PC-3 (cell line): ENCODE results near the gene TTF1. TPM values are rescaled to one million over a fixed set of nuclear protein-coding genes. Genes with fewer than 3 reads are reported as not detected.

Experiments
- ATAC-seq: fragments of 200-7000 bp; cut with Tn5 transposase; 2 replicates; pipeline ENCODE4 v1.9.1; 2020; ENCODE audit warnings: mild to moderate bottlenecking, moderate library complexity
- BruUV-seq: library from RNA; stranded (reverse); fragments of 400-500 nt; replicated peaks from 2 replicates; lab custom pipeline; 2021; lab: Mats Ljungman, UMichigan
- CTCF ChIA-PET: fragments of 300-600 bp; sonication (Branson Sonifier 250); formaldehyde crosslinking; loops from one replicate; lab custom pipeline; 2022; ENCODE audit warnings: antibody characterized with exemption; lab: Charles Lee
- POLR2A ChIA-PET: fragments of 300-600 bp; sonication (Branson Sonifier 250); formaldehyde crosslinking; loops from one replicate; lab custom pipeline; 2022; ENCODE audit warnings: antibody characterized with exemption; ENCODE audit not compliant: unreplicated experiment; lab: Charles Lee
- DNase-seq: peaks from one replicate; pipeline ENCODE4 v3.0.0-alpha.2; 2015
- H2AFZ ChIP-seq: fragments of 300-600 bp; sonication (generic); 2 replicates; pipeline ENCODE4 v1.6.0; 2016; ENCODE audit warnings: antibody characterized with exemption, low read length
- H3F3A ChIP-seq: fragments of 300-600 bp; sonication (generic); one replicate; pipeline ENCODE4 v1.6.0; 2017; ENCODE audit warnings: antibody characterized with exemption, low read length, control low read depth, mild to moderate bottlenecking; ENCODE audit not compliant: unreplicated experiment
- H3K27ac ChIP-seq: fragments of 300-600 bp; sonication (generic); 2 replicates; pipeline ENCODE4 v1.5.1; 2016; ENCODE audit warnings: mild to moderate bottlenecking, low read length
- H3K27me3 ChIP-seq: fragments of 300-600 bp; sonication (generic); 2 replicates; pipeline ENCODE4 v1.6.1; 2016; ENCODE audit warnings: low read length, mixed read lengths
- H3K36me3 ChIP-seq: fragments of 300-600 bp; sonication (generic); 2 replicates; pipeline ENCODE4 v1.6.1; 2016; ENCODE audit warnings: low read depth, mixed run types, low read length, mixed read lengths
- H3K4me1 ChIP-seq: fragments of 300-600 bp; sonication (generic); 2 replicates; pipeline ENCODE4 v1.5.1; 2016; ENCODE audit warnings: low read length; ENCODE audit not compliant: insufficient read depth
- H3K4me2 ChIP-seq: fragments of 300-600 bp; sonication (generic); 2 replicates; pipeline ENCODE4 v1.6.0; 2016; ENCODE audit warnings: low read length
- H3K4me3 ChIP-seq: fragments of 300-600 bp; sonication (generic); 2 replicates; pipeline ENCODE4 v1.5.1; 2016; ENCODE audit warnings: mild to moderate bottlenecking, low read length, mixed read lengths
- H3K79me2 ChIP-seq: fragments of 300-600 bp; sonication (generic); 2 replicates; pipeline ENCODE4 v1.6.1; 2017; ENCODE audit warnings: low read length, mixed read lengths
- H3K9ac ChIP-seq: fragments of 300-600 bp; sonication (generic); 2 replicates; pipeline ENCODE4 v1.6.0; 2016; ENCODE audit warnings: mild to moderate bottlenecking, low read length
- H3K9me2 ChIP-seq: fragments of 300-600 bp; sonication (generic); replicated peaks from 2 replicates; pipeline ENCODE4 v1.6.1; 2016; ENCODE audit warnings: mixed run types, low read length, mixed read lengths
- H3K9me3 ChIP-seq: fragments of 300-600 bp; sonication (generic); 2 replicates; pipeline ENCODE4 v1.6.1; 2016; ENCODE audit warnings: low read length, mixed read lengths
- H4K20me1 ChIP-seq: fragments of 300-600 bp; sonication (generic); 2 replicates; pipeline ENCODE4 v1.6.1; 2016; ENCODE audit warnings: low read length, mixed read lengths
- CTCF ChIP-seq: fragments of 300-600 bp; sonication (generic); conservative IDR thresholded peaks from 2 replicates; pipeline ENCODE4 v1.5.1; 2017; ENCODE audit warnings: antibody characterized with exemption, low read depth, mild to moderate bottlenecking, low read length
- EZH2 ChIP-seq: fragments of 300-600 bp; sonication (generic); IDR thresholded peaks from one replicate; pipeline ENCODE4 v1.6.1; 2017; ENCODE audit warnings: antibody characterized with exemption, mild to moderate bottlenecking, low read length; ENCODE audit not compliant: unreplicated experiment
- EZH2phosphoT487 ChIP-seq: fragments of 300-600 bp; sonication (generic); IDR thresholded peaks from 2 replicates; pipeline ENCODE4 v1.6.1; 2018; ENCODE audit warnings: mild to moderate bottlenecking, antibody characterized with exemption, low read length, borderline replicate concordance
- intact Hi-C: fragments of 100-400 bp; cut with micrococcal nuclease; formaldehyde crosslinking; loops from 2 replicates; pipeline ENCODE4 v1.9.0; 2023
- total RNA-seq: library from RNA; depleted of rRNA; stranded (reverse); fragments of >200 nt; gene quantifications from 2 replicates; pipeline ENCODE4 v1.2.3, GENCODE V29; 2014

The TTF1 gene
- total RNA-seq, 1 experiment from 2014 or later = 9.6 TPM

GRCh38 chr9:132443951-132444607 is 37.4 kb upstream of the TTF1 start:
- DNase-seq (no peak), ATAC-seq (no peak)
- H3K9ac ChIP-seq = no peak overlapping the region
- H3K36me3 ChIP-seq = no peaks in the 10 kb centered on the region
- TF ChIP-seq EZH2 = no peak
- no peak for TF ChIP-seq CTCF
- no peak for TF ChIP-seq EZH2phosphoT487
- no peaks in the 10 kb centered on the region for H3K4me1 ChIP-seq
- H2AFZ ChIP-seq = no peak overlapping the region
- H3K4me2 ChIP-seq = no peak overlapping the region
- ChIA-PET CTCF (no interaction called here), POLR2A (no interaction called here)
- no peaks in the 10 kb centered on the region for H4K20me1 ChIP-seq
- no peaks in the 10 kb centered on the region for H3K9me2 ChIP-seq
- no peaks in the 10 kb centered on the region for H3K9me3 ChIP-seq
- no peak overlapping the region for H3K27ac ChIP-seq
- intact Hi-C loops = no loop called here
- H3K27me3 ChIP-seq = peaks cover 15% of the 10 kb centered on the region; the same call in 1 of the 2 replicates
- no peaks in the 10 kb centered on the region for H3K79me2 ChIP-seq
- H3K4me3 ChIP-seq = no peak overlapping the region
- no peaks in the 10 kb centered on the region for H3F3A ChIP-seq
- no TSS peak for BruUV-seq

DNA sequence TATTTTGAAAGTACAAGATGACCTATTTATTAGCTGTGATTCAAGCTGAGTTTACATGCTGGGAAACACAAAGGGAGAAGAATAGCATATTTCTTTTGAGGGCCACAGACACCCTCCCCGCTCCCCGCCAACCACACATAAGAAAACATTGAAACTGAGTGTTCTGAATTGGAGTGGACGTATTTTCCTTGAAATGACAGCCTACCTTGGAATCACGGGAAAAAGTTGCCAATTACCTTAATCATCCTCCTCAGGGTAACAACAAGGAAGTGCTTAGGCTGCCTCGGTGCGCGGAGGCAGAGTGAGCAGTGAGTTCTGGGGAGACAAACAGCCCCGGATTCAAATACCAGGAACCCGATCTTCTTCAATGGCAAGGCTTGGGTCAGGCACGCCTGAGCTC is 34.8 kb upstream of the TTF1 start:
- no peaks in the 10 kb centered on the region for H3K9me2 ChIP-seq
- no peak overlapping the region for H3K4me2 ChIP-seq
- intact Hi-C loops = no loop called here
- H4K20me1 ChIP-seq = no peaks in the 10 kb centered on the region
- H3K9ac ChIP-seq = no peak overlapping the region
- no peak overlapping the region for H3K4me3 ChIP-seq
- peaks cover 15% of the 10 kb centered on the region; the same call in 1 of the 2 replicates for H3K27me3 ChIP-seq
- H3K9me3 ChIP-seq = no peaks in the 10 kb centered on the region
- ATAC-seq (no peak), DNase-seq (no peak)
- H3F3A ChIP-seq = no peaks in the 10 kb centered on the region
- POLR2A ChIA-PET = interaction anchor here (0.5 kb wide), 1 partner anchor 271 kb away, joined by 3 read pairs; no protein-coding TSS in a partner anchor
- no TSS peak for BruUV-seq
- no peak overlapping the region for H3K27ac ChIP-seq
- H3K36me3 ChIP-seq = no peaks in the 10 kb centered on the region
- no peaks in the 10 kb centered on the region for H3K4me1 ChIP-seq
- CTCF ChIA-PET = no interaction called here
- H3K79me2 ChIP-seq = no peaks in the 10 kb centered on the region
- H2AFZ ChIP-seq = no peak overlapping the region
- no peak for TF ChIP-seq EZH2
- TF ChIP-seq EZH2phosphoT487 = no peak
- TF ChIP-seq CTCF = no peak

DNA sequence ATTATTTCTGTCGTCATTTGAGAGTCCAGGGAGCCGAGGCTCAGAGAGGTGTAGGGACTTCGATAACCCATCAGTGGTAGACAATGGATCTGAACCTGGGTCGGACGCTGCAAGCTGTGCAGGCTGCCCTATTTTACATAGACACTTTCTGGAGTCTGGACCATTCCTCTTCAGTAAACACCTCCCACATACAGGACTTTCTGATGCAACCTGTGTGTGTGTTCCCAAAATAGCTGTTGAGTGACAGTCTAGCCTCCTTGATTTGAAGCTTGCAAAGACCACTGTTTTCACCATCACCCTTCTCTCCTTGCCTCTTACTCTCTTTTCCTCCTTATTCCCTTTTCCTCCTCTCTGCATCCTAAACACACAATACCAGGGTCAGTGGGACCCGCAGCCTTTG is 34.1 kb upstream of the TTF1 start:
- no peak for ATAC-seq
- BruUV-seq = no TSS peak

More for the DNA sequence above, 34.1 kb upstream of the TTF1 start:
- intact Hi-C loops = no loop called here
- ChIA-PET POLR2A (no interaction called here), CTCF (no interaction called here)
- H3K9ac ChIP-seq = no peak overlapping the region
- H3K4me3 ChIP-seq = no peak overlapping the region
- DNase-seq = no peak
- H3K79me2 ChIP-seq = no peaks in the 10 kb centered on the region
- no peaks in the 10 kb centered on the region for H3K9me2 ChIP-seq
- H3K27me3 ChIP-seq = peaks cover 15% of the 10 kb centered on the region; the same call in 1 of the 2 replicates
- no peak for TF ChIP-seq EZH2phosphoT487
- no peak for TF ChIP-seq EZH2
- TF ChIP-seq CTCF = no peak
- H3K4me1 ChIP-seq = no peaks in the 10 kb centered on the region
- H3K27ac ChIP-seq = no peak overlapping the region
- no peak overlapping the region for H3K4me2 ChIP-seq
- no peaks in the 10 kb centered on the region for H4K20me1 ChIP-seq
- no peaks in the 10 kb centered on the region for H3F3A ChIP-seq
- H3K36me3 ChIP-seq = no peaks in the 10 kb centered on the region
- no peak overlapping the region for H2AFZ ChIP-seq
- no peaks in the 10 kb centered on the region for H3K9me3 ChIP-seq
